ENCODE results near the gene EFCAB3. TPM values are rescaled to one million over a fixed set of nuclear protein-coding genes. Genes with fewer than 3 reads are reported as not detected.

EFCAB3 gene
- not detected for total RNA-seq (ENCODE audit: unreplicated experiment)
- long read RNA-seq, result 0 reads

DNA sequence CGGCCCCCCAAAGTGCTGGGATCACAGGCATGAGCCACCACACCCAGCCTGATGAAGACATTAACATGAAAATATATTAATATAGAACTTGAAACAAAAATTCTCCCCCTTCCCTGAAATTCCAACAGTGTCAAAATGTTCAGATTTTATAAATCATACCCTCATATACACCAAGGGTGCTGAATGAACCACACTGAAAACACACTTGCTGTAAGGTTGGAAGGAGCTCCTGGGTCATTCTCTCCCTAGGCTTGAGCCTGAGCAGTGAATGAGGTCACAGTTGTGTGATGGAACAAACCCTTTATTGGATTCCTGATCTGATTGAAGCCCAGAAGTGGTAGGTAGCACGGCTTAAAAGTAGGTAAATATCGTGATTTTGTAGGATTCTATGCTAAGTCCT lies at the start of gene EFCAB3:
TSS of gene EFCAB3 (plus strand) at position 301 of the 400 bp plus-strand sequence. CDS start 2,427 bp downstream, outside the sequence.
- no peak for DNase-seq (ENCODE audit: low spot score)
- Mint-ChIP-seq H3K36me3 (ENCODE audit: low read depth, unreplicated experiment) (no peaks in the 10 kb centered on the region), H3K27me3 (ENCODE audit: unreplicated experiment) (no peaks in the 10 kb centered on the region)

DNA sequence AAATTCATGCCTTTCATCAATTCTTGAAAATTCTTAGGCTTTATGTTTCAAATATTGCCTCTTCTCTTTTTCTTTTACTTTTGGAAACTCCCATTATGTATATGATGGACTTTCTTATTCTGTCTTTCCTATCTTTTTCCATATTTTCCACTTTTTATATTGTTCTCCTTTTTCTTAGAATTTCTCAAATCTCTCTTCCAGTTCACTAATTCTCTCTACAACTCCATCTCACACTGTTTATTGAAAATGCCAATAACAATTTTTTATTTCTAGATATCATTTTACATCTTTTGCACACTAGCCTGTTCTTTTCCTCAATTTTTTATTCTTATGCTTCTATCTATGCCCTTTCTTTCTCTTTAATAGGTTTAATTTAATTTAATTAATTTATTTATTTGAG lies 43.8 kb upstream of the EFCAB3 start:
- Mint-ChIP-seq H3K4me3 (ENCODE audit: unreplicated experiment) (no peak overlapping the region), H3K4me1 (ENCODE audit: unreplicated experiment) (no peaks in the 10 kb centered on the region), H3K27ac (ENCODE audit: unreplicated experiment) (no peak overlapping the region), H3K9me3 (ENCODE audit: unreplicated experiment) (peaks cover 5% of the 10 kb centered on the region), H3K36me3 (ENCODE audit: low read depth, unreplicated experiment) (peaks cover 4% of the 10 kb centered on the region), H3K27me3 (ENCODE audit: unreplicated experiment) (peaks cover 2% of the 10 kb centered on the region)
- TF ChIP-seq, protein P1, sequence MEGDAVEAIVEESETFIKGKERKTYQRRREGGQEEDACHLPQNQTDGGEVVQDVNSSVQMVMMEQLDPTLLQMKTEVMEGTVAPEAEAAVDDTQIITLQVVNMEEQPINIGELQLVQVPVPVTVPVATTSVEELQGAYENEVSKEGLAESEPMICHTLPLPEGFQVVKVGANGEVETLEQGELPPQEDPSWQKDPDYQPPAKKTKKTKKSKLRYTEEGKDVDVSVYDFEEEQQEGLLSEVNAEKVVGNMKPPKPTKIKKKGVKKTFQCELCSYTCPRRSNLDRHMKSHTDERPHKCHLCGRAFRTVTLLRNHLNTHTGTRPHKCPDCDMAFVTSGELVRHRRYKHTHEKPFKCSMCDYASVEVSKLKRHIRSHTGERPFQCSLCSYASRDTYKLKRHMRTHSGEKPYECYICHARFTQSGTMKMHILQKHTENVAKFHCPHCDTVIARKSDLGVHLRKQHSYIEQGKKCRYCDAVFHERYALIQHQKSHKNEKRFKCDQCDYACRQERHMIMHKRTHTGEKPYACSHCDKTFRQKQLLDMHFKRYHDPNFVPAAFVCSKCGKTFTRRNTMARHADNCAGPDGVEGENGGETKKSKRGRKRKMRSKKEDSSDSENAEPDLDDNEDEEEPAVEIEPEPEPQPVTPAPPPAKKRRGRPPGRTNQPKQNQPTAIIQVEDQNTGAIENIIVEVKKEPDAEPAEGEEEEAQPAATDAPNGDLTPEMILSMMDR (IDR thresholded peaks at IDR 0.05; ENCODE audit: unreplicated experiment), result no peak
- no peak for DNase-seq (ENCODE audit: low spot score)

More for the DNA sequence above, at the start of gene EFCAB3:
- TF ChIP-seq, protein P1 (IDR thresholded peaks at IDR 0.05; ENCODE audit: unreplicated experiment), result no peak
- no peaks in the 10 kb centered on the region for H3K4me1 Mint-ChIP-seq (ENCODE audit: unreplicated experiment)
- H3K4me3 Mint-ChIP-seq (ENCODE audit: unreplicated experiment), result no peak within 1 kb of the TSS
- H3K27ac Mint-ChIP-seq (ENCODE audit: unreplicated experiment), result no peak within 1 kb of the TSS
- H3K9me3 Mint-ChIP-seq (ENCODE audit: unreplicated experiment), result no peaks in the 10 kb centered on the region

DNA sequence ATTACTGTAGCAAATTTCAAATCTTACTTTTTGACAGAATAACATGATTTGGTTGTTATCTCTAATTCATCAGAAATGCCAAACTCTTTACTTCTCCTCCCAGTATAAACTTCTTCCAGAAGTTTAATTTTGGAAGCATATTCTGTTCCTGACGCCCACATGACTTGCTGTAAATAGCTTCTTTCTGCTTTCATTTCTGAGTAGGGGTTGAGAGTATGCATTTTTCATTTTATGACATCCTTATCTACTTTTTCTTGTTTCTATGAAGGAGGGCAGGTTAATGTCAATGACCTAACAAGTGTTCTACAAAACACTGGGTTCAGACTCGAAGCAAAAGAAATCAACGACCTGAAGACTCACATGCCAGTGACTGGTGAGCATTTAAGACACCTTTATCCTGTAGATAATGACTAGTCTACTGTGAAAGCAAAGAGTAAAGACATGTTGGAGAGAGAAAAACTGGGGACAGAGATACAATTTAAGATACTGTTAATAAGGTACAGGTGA lies 36.5 kb upstream of the EFCAB3 start:
- Mint-ChIP-seq H3K4me3 (ENCODE audit: unreplicated experiment) (no peak overlapping the region), H3K27me3 (ENCODE audit: unreplicated experiment) (no peaks in the 10 kb centered on the region), H3K36me3 (ENCODE audit: low read depth, unreplicated experiment) (no peaks in the 10 kb centered on the region), H3K4me1 (ENCODE audit: unreplicated experiment) (no peaks in the 10 kb centered on the region), H3K27ac (ENCODE audit: unreplicated experiment) (no peak overlapping the region), H3K9me3 (ENCODE audit: unreplicated experiment) (no peaks in the 10 kb centered on the region)
- no peak for DNase-seq (ENCODE audit: low spot score)
- TF ChIP-seq, protein P1 (IDR thresholded peaks at IDR 0.05; ENCODE audit: unreplicated experiment), result no peak

DNA sequence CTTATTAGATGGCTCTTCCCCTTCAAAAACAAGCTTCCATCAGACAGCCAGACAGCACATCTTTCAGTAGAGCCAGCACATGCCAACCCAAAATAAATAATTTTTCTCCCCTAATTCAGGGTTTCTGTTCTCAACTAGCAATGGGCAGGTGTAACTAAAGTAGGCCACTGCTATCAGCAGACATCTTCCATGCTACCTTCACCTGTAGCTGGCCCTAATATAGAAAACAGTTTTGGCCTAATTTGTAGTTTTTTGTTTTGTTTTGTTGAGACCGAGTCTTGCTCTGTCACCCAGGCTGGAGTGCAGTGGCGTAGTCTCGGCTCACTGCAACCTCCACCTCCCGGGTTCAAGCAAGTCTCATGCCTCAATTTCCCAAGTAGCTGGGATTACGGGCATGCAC lies 29.2 kb upstream of the EFCAB3 start:
- H3K27ac Mint-ChIP-seq (ENCODE audit: unreplicated experiment), result no peak overlapping the region
- no peak for DNase-seq (ENCODE audit: low spot score)
- TF ChIP-seq, protein P1 (IDR thresholded peaks at IDR 0.05; ENCODE audit: unreplicated experiment), result no peak
- no peaks in the 10 kb centered on the region for H3K4me1 Mint-ChIP-seq (ENCODE audit: unreplicated experiment)
- H3K36me3 Mint-ChIP-seq (ENCODE audit: low read depth, unreplicated experiment), result no peaks in the 10 kb centered on the region
- no peaks in the 10 kb centered on the region for H3K27me3 Mint-ChIP-seq (ENCODE audit: unreplicated experiment)
- H3K9me3 Mint-ChIP-seq (ENCODE audit: unreplicated experiment), result no peaks in the 10 kb centered on the region
- no peak overlapping the region for H3K4me3 Mint-ChIP-seq (ENCODE audit: unreplicated experiment)

DNA sequence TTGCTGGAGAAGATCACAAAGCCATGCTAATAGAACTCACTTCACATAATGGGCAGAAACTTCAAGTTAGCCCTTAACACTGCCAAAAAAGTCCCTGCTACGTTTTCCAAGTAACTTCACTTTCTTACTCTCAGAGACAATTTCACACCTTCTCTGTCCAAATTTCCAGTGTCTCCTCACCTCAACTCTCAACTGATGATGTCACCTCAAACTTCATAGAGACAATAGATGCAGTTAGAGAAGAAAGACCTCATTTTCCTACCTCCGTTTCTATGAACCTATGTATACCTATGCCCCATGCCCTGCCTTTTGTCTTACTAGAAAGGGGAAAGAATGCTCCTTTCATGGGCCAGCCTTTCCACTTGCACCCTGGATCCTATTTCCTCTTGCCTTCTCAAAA lies 14.2 kb upstream of the EFCAB3 start:
- DNase-seq (ENCODE audit: low spot score), result no peak
- Mint-ChIP-seq H3K27me3 (ENCODE audit: unreplicated experiment) (no peaks in the 10 kb centered on the region), H3K4me1 (ENCODE audit: unreplicated experiment) (no peaks in the 10 kb centered on the region), H3K27ac (ENCODE audit: unreplicated experiment) (no peak overlapping the region), H3K4me3 (ENCODE audit: unreplicated experiment) (no peak overlapping the region), H3K9me3 (ENCODE audit: unreplicated experiment) (no peaks in the 10 kb centered on the region), H3K36me3 (ENCODE audit: low read depth, unreplicated experiment) (no peaks in the 10 kb centered on the region)
- TF ChIP-seq, protein P1 (IDR thresholded peaks at IDR 0.05; ENCODE audit: unreplicated experiment), result no peak
